Myocyte (in vitro differentiated cells): ENCODE results near the gene AZU1. TPM values are rescaled to one million over a fixed set of nuclear protein-coding genes. Genes with fewer than 3 reads are reported as not detected.
"Not testable (repeated sequence)": the region's sequence is repeated elsewhere in the genome, so short reads cannot be mapped to it uniquely, and the experiment has no call there.

Source experiments
- DNase-seq: peaks from one replicate; pipeline ENCODE4 v3.0.0-alpha.2; 2012; ENCODE audit warnings: low read depth
- total RNA-seq: library from RNA; depleted of rRNA; stranded (reverse); fragments of >200 nt; gene quantifications from 2 replicates; pipeline ENCODE4 v1.2.3, GENCODE V29; 2014

Gene AZU1
- total RNA-seq, 1 donor from 2014 or later: not detected

DNA sequence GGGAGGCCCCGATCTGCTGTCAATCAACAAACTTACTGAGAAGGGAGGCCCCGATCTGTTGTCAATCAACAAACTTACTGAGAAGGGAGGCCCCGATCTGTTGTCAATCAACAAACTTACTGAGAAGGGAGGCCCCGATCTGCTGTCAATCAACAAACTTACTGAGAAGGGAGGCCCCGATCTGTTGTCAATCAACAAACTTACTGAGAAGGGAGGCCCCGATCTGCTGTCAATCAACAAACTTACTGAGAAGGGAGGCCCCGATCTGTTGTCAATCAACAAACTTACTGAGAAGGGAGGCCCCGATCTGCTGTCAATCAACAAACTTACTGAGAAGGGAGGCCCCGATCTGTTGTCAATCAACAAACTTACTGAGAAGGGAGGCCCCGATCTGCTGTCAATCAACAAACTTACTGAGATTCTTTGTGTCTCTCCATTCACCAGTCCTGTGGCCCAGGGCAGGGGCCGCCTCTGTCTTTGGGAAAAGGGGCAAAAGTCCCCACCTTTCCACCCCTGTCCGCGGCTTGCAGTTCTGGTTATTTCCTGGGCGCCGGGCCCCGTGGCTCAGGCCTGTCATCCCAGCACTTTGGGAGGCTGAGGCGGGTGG lies 26.1 kb downstream of the AZU1 start:
- DNase-seq: not testable (repeated sequence)

DNA sequence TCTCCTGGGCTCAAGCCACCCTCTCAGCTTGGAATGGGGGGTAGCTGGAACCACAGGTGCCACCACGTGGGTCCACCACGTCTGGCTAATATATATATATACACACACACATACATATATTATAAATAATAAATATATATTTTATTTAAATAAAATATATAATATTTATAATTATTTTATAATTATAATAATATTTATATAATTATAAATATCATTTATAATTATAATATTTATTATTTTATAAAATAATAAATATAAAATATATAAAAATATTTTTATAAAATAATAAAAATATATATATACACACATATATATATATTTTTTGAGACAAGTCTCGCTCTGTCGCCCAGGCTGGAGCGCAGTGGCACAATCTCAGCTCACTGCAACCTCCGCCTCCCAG lies 26.9 kb downstream of the AZU1 start:
- DNase-seq: no peak

DNA sequence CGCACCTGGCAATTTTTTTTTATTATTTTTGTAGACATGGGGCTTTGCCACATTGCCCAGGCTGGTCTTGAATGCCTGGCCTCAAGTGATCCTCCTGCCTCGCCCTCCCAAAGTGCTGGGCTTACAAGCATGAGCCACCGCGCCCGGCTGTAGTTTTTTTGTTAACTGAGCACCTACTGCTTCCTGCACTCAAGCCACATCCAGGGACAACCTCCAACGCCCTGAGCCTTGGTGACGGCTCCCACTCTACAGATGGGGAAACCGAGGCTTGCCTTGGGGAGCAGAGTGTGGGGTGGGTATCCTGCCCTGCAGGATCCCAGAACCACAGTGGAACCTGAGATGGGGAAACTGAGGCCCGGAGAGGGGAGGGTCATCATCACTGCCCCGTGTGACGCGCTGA lies 27.5 kb downstream of the AZU1 start:
- DNase-seq: no peak

DNA sequence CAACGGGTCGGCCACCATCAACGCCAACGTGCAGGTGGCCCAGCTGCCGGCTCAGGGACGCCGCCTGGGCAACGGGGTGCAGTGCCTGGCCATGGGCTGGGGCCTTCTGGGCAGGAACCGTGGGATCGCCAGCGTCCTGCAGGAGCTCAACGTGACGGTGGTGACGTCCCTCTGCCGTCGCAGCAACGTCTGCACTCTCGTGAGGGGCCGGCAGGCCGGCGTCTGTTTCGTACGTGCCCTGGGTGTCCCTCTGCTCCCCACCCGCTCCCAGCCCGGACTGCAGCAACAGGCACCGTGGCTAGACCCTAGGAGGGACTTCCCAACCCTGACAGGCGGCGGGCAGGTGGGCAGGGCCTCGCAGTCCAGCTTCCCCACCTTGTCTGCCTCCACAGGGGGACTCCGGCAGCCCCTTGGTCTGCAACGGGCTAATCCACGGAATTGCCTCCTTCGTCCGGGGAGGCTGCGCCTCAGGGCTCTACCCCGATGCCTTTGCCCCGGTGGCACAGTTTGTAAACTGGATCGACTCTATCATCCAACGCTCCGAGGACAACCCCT lies 28.0 kb downstream of the AZU1 start:
- no peak for DNase-seq

DNA sequence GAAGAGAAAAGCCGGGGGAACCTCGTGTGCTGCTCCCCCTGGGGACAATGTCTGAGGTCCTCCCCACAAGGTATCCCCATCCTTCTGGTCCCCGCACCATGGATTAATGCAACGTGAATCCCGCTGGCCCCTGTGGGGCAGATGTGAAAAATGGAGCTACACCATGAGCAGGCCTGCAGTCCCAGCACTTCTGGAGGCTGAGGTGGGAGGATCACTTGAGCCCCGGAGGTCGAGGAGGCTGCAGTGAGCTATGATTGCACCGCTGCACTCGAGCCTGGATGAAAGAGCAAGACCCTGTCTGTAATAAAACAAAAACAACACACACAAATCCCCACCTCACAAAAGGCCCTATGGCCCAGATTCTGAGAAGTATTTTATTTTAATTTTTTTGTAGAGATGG lies 30.6 kb downstream of the AZU1 start:
- no peak for DNase-seq

DNA sequence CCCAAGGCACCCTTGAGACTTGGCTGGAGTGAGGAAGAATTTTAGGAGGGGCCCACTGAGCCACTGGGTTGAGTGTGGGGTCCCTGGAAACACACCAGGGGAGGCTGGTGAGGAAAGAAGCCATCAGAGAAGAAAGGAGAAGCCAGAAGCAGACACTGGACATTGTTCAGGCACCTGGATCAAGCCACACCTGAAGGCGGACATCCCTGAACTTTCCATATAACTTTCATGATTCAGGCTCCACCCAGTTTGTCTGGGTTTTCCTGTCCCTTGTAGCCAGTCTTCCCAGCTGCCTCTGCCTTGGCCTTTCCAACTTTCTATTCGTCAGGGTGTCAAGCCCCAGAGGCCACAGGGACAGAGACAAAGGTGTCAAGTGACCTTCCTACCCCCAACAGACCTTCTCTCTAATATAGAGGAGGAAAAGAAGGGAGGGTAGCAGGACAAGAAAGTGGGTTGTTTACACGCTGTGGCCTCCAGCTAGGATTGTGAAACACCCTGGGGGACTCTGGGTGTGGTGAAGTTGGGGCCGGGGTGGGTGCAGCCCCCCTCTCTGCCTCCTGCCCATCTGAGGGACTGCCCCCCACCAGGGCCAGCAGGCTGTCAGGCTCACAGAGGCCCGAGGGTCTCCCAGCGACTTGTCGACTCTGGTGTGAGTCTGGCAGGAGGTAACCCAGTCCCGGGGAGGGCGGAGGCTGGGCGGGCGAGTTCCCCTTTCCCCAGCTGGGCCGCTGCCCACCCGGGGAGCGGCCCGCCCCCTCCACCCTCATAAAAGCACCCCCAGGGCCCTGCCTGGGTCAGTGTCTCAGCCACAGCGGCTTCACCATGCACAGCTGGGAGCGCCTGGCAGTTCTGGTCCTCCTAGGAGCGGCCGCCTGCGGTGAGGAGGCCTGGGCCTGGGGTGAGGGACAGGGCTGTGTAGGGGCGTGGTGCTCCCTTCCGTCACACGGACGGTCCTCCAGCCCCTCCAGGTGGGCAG lies 31.5 kb downstream of the AZU1 start, which contains the start of gene CFD:
TSS of gene CFD (plus strand) at position 797 of the 976 bp plus-strand sequence. CDS start at position 823, 26 bp downstream.
- no peak for DNase-seq

DNA sequence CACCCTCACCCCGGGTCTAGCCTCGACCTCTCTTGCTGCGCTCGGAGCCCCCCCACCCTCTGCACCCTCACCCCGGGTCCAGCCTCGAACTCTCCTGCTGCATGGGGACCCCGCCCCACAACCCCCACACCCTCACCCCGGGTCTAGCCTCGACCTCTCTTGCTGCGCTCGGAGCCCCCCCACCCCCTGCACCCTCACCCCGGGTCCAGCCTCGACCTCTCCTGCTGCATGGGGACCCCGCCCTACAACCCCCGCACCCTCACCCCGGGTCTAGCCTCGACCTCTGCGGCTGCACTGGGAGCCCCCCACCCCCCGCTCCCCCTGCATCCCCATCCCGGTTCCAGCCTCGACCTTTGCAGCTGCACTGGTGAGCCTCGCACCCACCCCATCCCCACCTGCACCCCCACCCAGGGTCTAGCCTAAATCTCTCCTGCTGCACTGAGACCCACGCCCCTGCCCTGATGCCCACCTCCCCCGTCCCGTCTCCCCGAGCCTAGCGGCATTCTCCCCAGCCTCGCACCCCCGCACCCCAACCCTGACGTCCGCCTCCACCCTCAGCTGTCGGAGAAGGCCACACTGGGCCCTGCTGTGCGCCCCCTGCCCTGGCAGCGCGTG lies 33.6 kb downstream of the AZU1 start:
- DNase-seq: no peak

DNA sequence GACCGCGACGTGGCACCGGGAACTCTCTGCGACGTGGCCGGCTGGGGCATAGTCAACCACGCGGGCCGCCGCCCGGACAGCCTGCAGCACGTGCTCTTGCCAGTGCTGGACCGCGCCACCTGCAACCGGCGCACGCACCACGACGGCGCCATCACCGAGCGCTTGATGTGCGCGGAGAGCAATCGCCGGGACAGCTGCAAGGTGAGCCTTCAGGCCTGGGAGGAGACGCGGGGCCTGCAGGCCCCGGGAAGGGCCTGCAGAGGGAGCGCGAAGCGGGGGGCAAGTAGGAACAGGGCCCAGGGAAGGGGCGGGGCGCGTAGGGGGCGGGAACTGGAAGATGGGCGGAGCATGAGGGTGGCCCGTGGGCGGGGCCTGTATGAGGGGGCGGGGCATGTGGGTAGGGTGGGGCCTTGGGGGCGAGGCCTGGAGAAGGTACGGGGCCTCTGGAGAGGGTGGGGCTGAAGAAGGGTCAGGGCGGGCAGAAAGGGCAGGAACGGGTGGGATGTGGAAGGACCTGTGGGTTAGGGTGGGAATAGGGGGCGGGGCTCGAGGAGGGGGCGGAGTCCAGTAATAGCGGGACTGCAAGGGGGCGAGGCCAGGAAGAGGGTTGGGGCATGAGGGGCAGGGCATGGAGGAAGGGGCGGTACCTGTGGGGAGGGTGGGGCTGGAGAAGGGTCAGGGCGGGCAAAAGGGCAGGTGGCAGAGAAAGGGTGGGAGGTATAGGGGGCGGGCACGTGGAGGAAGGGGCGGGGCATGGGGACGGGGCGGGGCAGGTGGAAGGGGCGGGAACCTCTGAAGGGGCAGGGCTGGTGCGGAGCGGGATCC lies 34.3 kb downstream of the AZU1 start:
- DNase-seq: no peak

DNA sequence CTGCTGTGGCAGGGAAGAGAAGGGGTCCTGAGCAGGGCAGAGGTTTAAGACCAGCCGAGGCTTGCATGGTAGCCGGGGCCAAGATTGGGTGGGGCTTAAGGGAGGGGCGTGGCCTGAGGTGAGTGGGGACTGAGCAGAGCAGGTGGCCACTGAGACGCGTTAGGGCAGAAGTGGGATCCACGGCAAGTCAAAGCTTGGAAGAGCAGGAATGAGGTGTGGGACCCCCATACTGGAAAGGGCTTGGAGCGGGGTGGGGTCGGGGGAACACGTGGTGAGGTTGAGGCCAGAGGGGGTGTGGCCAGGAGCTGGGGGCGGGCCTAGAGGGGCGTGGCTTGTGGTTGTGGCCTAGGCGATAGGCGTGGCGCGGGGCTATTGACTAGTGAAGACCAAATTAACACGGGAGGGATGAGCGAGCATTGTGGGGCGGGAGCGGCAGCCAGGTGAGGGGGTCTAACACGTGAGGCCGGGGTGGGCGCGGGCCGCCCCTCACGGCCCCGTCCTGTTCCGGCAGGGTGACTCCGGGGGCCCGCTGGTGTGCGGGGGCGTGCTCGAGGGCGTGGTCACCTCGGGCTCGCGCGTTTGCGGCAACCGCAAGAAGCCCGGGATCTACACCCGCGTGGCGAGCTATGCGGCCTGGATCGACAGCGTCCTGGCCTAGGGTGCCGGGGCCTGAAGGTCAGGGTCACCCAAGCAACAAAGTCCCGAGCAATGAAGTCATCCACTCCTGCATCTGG lies 35.1 kb downstream of the AZU1 start:
- DNase-seq: peak; percentile 26

DNA sequence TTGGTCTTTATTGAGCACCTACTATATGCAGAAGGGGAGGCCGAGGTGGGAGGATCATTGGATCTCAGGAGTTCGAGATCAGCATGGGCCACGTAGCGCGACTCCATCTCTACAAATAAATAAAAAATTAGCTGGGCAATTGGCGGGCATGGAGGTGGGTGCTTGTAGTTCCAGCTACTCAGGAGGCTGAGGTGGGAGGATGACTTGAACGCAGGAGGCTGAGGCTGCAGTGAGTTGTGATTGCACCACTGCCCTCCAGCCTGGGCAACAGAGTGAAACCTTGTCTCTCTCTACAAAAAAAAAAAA lies 35.6 kb downstream of the AZU1 start:
- no peak for DNase-seq

DNA sequence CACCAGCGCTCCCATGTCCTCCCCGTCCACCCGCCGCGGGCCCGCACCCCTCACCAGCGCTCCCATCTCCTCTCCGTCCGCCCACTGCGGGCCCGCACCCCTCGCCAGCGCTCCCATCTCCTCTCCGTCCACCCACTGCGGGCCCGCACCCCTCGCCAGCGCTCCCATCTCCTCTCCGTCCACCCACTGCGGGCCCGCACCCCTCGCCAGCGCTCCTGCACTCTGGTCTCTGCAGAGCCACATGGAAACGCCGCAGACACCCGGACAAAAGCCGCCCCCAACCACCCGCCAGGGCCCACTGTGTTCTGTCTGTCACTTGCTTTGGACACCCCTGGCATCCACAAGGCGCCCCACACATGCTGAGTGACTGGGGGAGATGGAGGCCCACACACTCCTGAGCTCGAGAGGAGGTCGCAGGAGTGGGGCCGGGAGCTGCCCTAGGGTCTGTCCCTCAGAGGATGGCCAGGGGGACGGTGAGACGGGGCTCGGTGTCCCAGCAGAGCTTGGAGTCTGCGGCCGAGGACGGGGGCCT lies 39.2 kb downstream of the AZU1 start:
- no peak for DNase-seq

DNA sequence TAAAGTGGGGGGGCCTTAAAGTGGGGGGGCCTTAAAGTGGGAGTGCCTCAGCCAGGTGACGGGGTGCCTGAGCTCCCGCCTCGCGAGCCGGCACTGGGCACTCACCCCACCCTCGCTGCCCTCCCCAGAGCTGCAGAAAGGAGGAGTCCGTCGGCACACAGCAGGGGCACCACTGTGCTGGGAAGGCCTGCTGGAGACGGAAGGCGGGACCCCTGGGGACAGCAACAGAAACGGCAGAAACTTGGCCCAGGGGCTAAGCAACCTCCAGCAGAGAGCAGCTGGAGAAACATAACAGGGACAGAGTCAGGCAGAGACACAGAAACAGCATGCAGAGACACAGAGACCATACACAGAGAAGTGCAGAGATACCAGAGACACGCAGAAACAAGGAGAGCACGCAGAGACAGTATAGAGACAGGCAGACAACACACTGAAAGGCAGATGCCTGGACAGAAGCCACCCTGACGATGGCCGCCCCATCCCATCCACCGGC lies 39.7 kb downstream of the AZU1 start:
- no peak for DNase-seq

DNA sequence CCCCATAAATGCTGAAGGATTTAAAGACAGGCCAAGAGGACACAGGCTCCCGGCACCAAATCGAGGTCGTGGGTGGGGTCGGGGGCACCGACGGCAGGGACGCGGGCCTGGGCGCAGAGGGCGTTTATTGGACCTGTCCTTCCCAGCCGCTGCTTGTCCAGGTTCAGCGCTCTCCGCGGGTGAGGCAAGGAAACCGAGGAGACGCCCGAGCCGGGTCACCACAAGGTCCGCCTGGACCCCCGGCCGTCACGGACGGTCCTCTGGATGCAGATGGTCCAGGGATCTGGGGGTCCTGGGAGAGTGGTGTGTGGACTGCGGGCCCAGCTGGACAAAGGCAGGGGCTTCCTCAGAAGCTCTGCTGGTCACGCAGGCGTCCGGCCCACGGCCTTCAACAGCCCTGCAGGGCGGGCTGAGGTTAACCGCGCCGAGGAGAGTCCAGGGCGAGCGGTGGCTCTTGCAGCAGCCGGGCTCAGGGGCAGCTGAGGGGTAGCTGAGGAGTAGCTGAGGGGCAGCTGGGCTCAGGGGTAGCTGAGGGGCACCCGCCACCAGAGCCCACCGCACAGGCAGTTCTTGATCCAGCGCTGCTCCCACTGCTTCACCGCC lies 40.3 kb downstream of the AZU1 start:
- DNase-seq: no peak

DNA sequence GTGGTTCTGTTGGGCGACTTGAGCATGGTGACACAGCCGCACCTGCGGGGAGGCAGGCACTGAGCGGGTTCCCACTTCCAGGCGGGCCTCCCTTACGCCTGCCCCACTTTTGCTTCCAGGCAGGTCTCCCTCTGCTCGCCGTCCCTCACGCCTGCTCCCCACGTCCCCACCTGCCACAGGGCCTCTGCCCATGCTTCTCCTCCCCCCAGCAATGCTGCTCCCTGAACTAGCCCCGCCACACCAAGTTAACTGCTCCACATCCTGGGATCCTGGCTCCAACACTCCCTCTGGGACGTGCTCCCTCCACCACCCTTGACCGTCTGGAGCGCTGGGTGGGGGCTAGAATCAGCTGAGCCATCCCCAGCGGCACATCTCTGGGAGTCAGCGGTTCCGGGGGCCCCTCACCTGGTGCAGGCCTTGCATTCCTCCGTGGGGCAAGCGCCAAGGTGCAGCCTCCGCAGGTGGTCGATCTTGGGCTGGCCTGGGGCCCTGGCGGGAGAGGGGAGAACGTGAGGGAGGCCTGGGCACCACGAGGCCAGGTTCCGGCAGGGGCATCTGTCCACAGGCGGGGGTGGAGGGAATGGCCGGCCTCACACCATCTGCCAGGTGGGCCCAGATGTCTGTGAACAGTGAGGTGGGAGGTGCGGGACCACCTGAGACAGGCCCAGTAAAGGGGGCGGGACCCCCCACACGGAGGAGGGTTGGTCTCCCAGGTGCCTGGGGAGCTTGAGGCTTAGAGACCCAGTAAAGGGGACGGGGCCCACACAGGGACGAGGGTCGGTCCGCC lies 41.0 kb downstream of the AZU1 start:
- no peak for DNase-seq

DNA sequence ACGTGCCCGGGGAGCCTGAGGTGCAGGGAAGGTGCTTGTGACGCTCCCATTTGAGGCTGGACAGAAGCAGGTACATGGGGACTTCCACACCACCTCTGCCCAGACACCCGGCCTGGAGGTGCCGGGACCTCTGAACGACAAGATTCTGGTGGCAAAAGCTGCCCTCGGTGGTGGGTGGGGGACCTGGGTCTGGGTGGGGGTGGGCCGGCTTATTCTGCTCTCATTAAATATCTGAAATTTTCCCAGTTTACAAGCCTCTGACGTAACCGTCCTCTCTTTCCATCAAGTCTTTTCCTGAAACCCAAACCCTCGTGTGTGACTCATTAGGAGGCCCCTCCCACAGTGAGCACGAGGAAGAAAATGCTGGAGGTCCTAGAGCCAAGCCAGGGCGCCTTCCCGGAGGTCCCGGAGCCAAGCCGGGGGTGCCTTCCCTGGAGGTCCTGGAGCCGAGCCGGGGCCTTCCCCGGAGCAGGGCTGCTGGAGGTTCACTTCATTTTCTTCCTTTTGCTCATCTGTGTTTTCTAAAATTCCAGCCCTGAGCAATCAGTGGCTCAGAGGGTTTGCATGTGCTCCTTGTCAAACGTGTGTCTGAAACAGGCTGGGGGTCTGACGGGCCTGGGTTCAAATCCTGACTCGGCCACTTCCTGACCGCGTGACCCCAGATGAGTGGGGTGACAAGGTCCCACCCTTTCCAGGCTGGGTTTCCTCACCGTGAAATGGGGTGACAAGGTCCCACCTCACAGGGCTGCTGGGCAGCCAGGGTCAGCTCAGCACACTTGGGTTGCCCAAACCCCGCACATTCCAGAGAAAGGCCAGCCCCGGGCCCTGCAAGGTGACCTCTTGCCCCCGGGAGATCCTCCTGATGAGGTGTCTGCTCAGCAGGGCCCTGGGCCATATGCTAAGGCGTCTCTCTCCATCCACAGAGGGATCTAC lies 41.9 kb downstream of the AZU1 start:
- DNase-seq: peak; percentile 82

DNA sequence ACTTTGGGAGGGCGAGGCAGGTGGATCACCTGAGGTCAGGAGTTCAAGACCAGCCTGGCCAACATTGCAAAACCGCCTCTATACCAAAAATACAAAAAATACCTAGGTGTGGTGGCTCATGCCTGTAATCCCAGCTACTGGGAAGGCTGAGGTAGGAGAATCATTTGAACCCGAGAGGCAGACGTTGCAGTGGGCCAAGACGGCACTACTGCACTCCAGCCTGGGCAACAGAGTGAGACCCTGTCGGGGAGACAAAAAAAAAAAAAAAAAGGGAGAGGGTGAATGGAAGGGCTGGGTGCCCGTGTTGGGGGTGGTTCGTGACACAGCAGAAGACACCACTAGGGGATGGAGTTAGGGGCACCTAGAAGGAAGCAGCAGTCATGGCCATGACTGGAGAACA lies 42.7 kb downstream of the AZU1 start:
- no peak for DNase-seq

DNA sequence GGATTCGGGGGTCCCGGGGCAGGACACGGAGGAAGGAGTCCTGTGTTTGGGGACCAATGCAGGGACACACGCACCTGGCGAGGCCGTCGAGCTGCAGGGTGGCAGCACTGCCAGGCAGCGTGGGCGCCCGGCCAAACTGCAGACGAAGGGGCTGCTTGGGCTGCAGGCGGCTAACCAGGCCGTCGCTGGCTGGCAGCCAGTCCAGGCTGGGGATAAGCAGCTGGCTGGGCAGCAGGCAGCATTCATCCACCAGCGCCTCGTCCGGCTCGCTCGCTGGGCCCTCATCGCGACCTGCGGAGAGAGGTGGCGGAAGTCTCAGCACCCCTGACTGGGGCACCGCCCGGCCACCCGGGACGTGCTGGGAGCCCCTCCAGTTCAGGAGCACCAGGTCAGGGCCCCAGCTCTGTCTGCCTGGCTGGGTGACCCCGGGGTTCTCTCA lies 43.3 kb downstream of the AZU1 start:
- peak; percentile 70 for DNase-seq
